HG03469 (cell line): ENCODE measurements around the gene GNG13.

Source experiments
- ATAC-seq: cut with Tn5 transposase; IDR thresholded peaks from one replicate; pipeline ENCODE4 v1.9.1; 2021; ENCODE audit warnings: mild to moderate bottlenecking, moderate library complexity, moderate number of reproducible peaks; ENCODE audit not compliant: unreplicated experiment

GNG13 gene

GRCh38 chr16:795580-796229 lies 4.8 kb downstream of the GNG13 start:
- ATAC-seq = no peak

GRCh38 chr16:794853-795466 lies 5.6 kb downstream of the GNG13 start:
- no peak for ATAC-seq

GRCh38 chr16:794091-794822 lies 6.3 kb downstream of the GNG13 start:
- ATAC-seq = no peak

GRCh38 chr16:793414-793813 lies 7.1 kb downstream of the GNG13 start:
- no peak for ATAC-seq

- ATAC-seq = no peak
Observed at GRCh38 chr16:792221-792995, 8.1 kb downstream of the GNG13 start.

GRCh38 chr16:791131-791530 lies 9.4 kb downstream of the GNG13 start:
- no peak for ATAC-seq

- no peak for ATAC-seq
Observed at GRCh38 chr16:790086-790485, 10.4 kb downstream of the GNG13 start.

- no peak for ATAC-seq
Observed at GRCh38 chr16:789191-789850, 11.2 kb downstream of the GNG13 start.

- ATAC-seq = peak; percentile 51
Observed at GRCh38 chr16:788399-789126, 12.0 kb downstream of the GNG13 start, which contains the start of gene CHTF18. Gene CHTF18, plus strand, starts transcription at chr16:788620. Its CDS starts 65 bp downstream, at chr16:788685.

- ATAC-seq = peak; percentile 3
Observed at GRCh38 chr16:787978-788398, 12.5 kb downstream of the GNG13 start, which contains the start of gene RPUSD1. Gene RPUSD1, minus strand, starts transcription at chr16:788381. Its CDS starts 644 bp downstream, at chr16:787737.

GRCh38 chr16:787321-787966 lies 13.1 kb downstream of the GNG13 start:
- no peak for ATAC-seq

GRCh38 chr16:785563-786535 lies 14.7 kb downstream of the GNG13 start:
- ATAC-seq = no peak

- ATAC-seq = no peak
Observed at GRCh38 chr16:784431-784830, 16.1 kb downstream of the GNG13 start.

- ATAC-seq = no peak
Observed at GRCh38 chr16:783404-784161, 17.0 kb downstream of the GNG13 start.

- no peak for ATAC-seq
Observed at GRCh38 chr16:782766-783403, 17.6 kb downstream of the GNG13 start.

GRCh38 chr16:782258-782657 lies 18.3 kb downstream of the GNG13 start:
- ATAC-seq = no peak
